Stimulated activated CD8-positive, alpha-beta memory T cell treated with anti-CD3 and anti-CD28 coated beads, Interleukin-7, amount 100 ng/mL, for 48 hours (primary cell): Measurements from ENCODE around the gene CDK13.
"Not testable (repeated sequence)": the region's sequence is repeated elsewhere in the genome, so short reads cannot be mapped to it uniquely, and the experiment has no call there.

Experiments used
- DNase-seq, 2 donors: peaks; one replicate each; pipeline ENCODE4 v3.0.0-alpha.2; 2020; ENCODE audit warnings: low read depth in 1 of 2; ENCODE audit errors: extremely low read depth in 1 of 2

CDK13 gene

GRCh38 chr7:39949971-39950472 is at the start of gene CDK13:
TSS of gene CDK13 (plus strand) at chr7:39950256. CDS start at chr7:39950642, 386 bp downstream.
- DNase-seq: peak; percentile 79 to 84

GRCh38 chr7:39904077-39904486 is 46.0 kb upstream of the CDK13 start:
- DNase-seq: no peak

- DNase-seq: no peak
Observed at GRCh38 chr7:39908141-39908540, 41.9 kb upstream of the CDK13 start.

GRCh38 chr7:39908973-39909372 is 41.1 kb upstream of the CDK13 start:
- DNase-seq: no peak

GRCh38 chr7:39909526-39909925 is 40.5 kb upstream of the CDK13 start:
- DNase-seq: no peak

GRCh38 chr7:39910108-39910869 is 39.8 kb upstream of the CDK13 start:
- DNase-seq: no peak

- no peak for DNase-seq
Observed at GRCh38 chr7:39911167-39911566, 38.9 kb upstream of the CDK13 start.

GRCh38 chr7:39915847-39916246 is 34.2 kb upstream of the CDK13 start:
- DNase-seq: not testable (repeated sequence)

- no peak for DNase-seq
Observed at GRCh38 chr7:39919646-39920045, 30.4 kb upstream of the CDK13 start.

GRCh38 chr7:39921506-39922175 is 28.4 kb upstream of the CDK13 start:
- DNase-seq: no peak

GRCh38 chr7:39922580-39922979 is 27.5 kb upstream of the CDK13 start:
- no peak for DNase-seq

GRCh38 chr7:39923091-39923490 is 27.0 kb upstream of the CDK13 start:
- DNase-seq: no peak

- no peak for DNase-seq
Observed at GRCh38 chr7:39924122-39924521, 25.9 kb upstream of the CDK13 start.

GRCh38 chr7:39926111-39926510 is 23.9 kb upstream of the CDK13 start:
- DNase-seq: no peak

GRCh38 chr7:39927018-39927417 is 23.0 kb upstream of the CDK13 start:
- DNase-seq: no peak

- no peak for DNase-seq
Observed at GRCh38 chr7:39934132-39934531, 15.9 kb upstream of the CDK13 start.

- DNase-seq: no peak
Observed at GRCh38 chr7:39936761-39937160, 13.3 kb upstream of the CDK13 start.

GRCh38 chr7:39937366-39938153 is 12.5 kb upstream of the CDK13 start:
- no peak for DNase-seq

GRCh38 chr7:39942883-39943282 is 7.2 kb upstream of the CDK13 start:
- DNase-seq: no peak

GRCh38 chr7:39946693-39947092 is 3.4 kb upstream of the CDK13 start:
- no peak for DNase-seq

GRCh38 chr7:39948375-39948955 is 1.6 kb upstream of the CDK13 start:
- no peak for DNase-seq
